Naive B cell (primary cell): ENCODE data around the gene ITGB4. TPM values are rescaled to one million over a fixed set of nuclear protein-coding genes. Genes with fewer than 3 reads are reported as not detected.

Experiments
- ATAC-seq, 2 donors: fragments of 150-1000 bp; cut with Tn5 transposase; 2 replicates each; pipeline ENCODE4 v1.10.0; 2021; ENCODE audit warnings: low read depth in 2 of 2, mild to moderate bottlenecking in 2 of 2, moderate library complexity in 2 of 2
- DNase-seq: peaks from one replicate; pipeline ENCODE4 v3.0.0; 2022
- H3K27ac Mint-ChIP-seq, 6 donors: one replicate each; pipeline ENCODE4 v1.8.0; 2020 to 2022; ENCODE audit warnings: mild to moderate bottlenecking in 6 of 6, mixed read lengths in 6 of 6, moderate library complexity in 5 of 6, inconsistent platforms in 2 of 6
- H3K27me3 Mint-ChIP-seq, 3 donors: one replicate each; pipeline ENCODE4 v1.8.0; 2021 to 2022; ENCODE audit warnings: mixed read lengths in 3 of 3, mild to moderate bottlenecking in 1 of 3
- H3K36me3 Mint-ChIP-seq, 2 donors: one replicate each; pipeline ENCODE4 v1.8.0; 2020 to 2022; ENCODE audit warnings: mixed read lengths in 2 of 2, inconsistent platforms in 1 of 2, mild to moderate bottlenecking in 1 of 2
- H3K4me1 Mint-ChIP-seq, 3 donors: one replicate each; pipeline ENCODE4 v1.8.0; 2020 to 2022; ENCODE audit warnings: mixed read lengths in 3 of 3, inconsistent platforms in 1 of 3, mild to moderate bottlenecking in 1 of 3, moderate library complexity in 1 of 3
- H3K4me3 Mint-ChIP-seq, 8 donors: one replicate each; pipeline ENCODE4 v1.8.0; 2020 to 2022; ENCODE audit warnings: mild to moderate bottlenecking in 8 of 8, mixed read lengths in 8 of 8, moderate library complexity in 8 of 8, inconsistent platforms in 2 of 8
- H3K9me3 Mint-ChIP-seq, 7 donors: one replicate each; pipeline ENCODE4 v1.8.0; 2020 to 2022; ENCODE audit warnings: mixed read lengths in 7 of 7, mild to moderate bottlenecking in 5 of 7, inconsistent platforms in 2 of 7, moderate library complexity in 1 of 7
- polyA plus RNA-seq, 6 donors: library from polyadenylated mRNA; unstranded; fragments of 300-500 nt; fragmentation: Illumina TruSeq; gene quantifications; one replicate each; pipeline ENCODE4 v1.2.3, GENCODE V29; 2021; ENCODE audit warnings: low read depth in 6 of 6

Gene ITGB4
- polyA plus RNA-seq, 6 donors from 2014 or later, result 0.67 to 1.6 (median 1.1) TPM; not detected in 2

- no peaks in the 10 kb centered on the region for H3K9me3 Mint-ChIP-seq
- DNase-seq (no peak), ATAC-seq (no peak)
- H3K36me3 Mint-ChIP-seq, result peaks cover 6 to 8% of the 10 kb centered on the region in 2 donors
- no peaks in the 10 kb centered on the region for H3K27me3 Mint-ChIP-seq
- peak overlapping the region in 3 of 8 donors; percentile 21 to 39 (median 30) for H3K4me3 Mint-ChIP-seq
- peaks cover 40 to 60% (median 52%) of the 10 kb centered on the region in 3 donors for H3K4me1 Mint-ChIP-seq
- peak overlapping the region; percentile 26 to 97 (median 92) for H3K27ac Mint-ChIP-seq
These were observed 29.9 kb upstream of the ITGB4 start for GRCh38 chr17:75691371-75691791.

- peak overlapping the region in 3 of 8 donors; percentile 15 to 39 (median 33) for H3K4me3 Mint-ChIP-seq
- peaks cover 6 to 8% of the 10 kb centered on the region in 2 donors for H3K36me3 Mint-ChIP-seq
- peak overlapping the region in 5 of 6 donors; percentile 26 to 97 (median 90) for H3K27ac Mint-ChIP-seq
- H3K9me3 Mint-ChIP-seq, result no peaks in the 10 kb centered on the region
- H3K27me3 Mint-ChIP-seq, result no peaks in the 10 kb centered on the region
- H3K4me1 Mint-ChIP-seq, result peaks cover 39 to 55% (median 46%) of the 10 kb centered on the region in 3 donors
- DNase-seq (no peak), ATAC-seq (no peak)
These were observed 29.2 kb upstream of the ITGB4 start for GRCh38 chr17:75691801-75692626.

GRCh38 chr17:75692976-75693375 is 28.3 kb upstream of the ITGB4 start:
- H3K4me3 Mint-ChIP-seq, result no peak overlapping the region
- H3K27ac Mint-ChIP-seq, result peak overlapping the region in 1 of 6 donors; percentile 93
- peaks cover 39 to 47% (median 45%) of the 10 kb centered on the region in 3 donors for H3K4me1 Mint-ChIP-seq
- ATAC-seq (no peak), DNase-seq (no peak)
- H3K36me3 Mint-ChIP-seq, result peaks cover 8 to 11% of the 10 kb centered on the region in 2 donors
- H3K9me3 Mint-ChIP-seq, result no peaks in the 10 kb centered on the region
- no peaks in the 10 kb centered on the region for H3K27me3 Mint-ChIP-seq

- no peak for DNase-seq
- Mint-ChIP-seq H3K4me3 (peak overlapping the region in 2 of 8 donors; percentile 41 to 63), H3K27me3 (no peaks in the 10 kb centered on the region), H3K27ac (peak overlapping the region in 1 of 6 donors; percentile 90), H3K4me1 (peaks cover 31 to 40% (median 38%) of the 10 kb centered on the region in 3 donors), H3K9me3 (no peaks in the 10 kb centered on the region), H3K36me3 (peaks cover 8 to 13% of the 10 kb centered on the region in 2 donors)
- ATAC-seq, result no peak
These were observed 27.5 kb upstream of the ITGB4 start for GRCh38 chr17:75693500-75694481.

GRCh38 chr17:75694536-75694935 is 26.7 kb upstream of the ITGB4 start:
- Mint-ChIP-seq H3K4me1 (peaks cover 26 to 35% (median 34%) of the 10 kb centered on the region in 3 donors), H3K4me3 (no peak overlapping the region), H3K9me3 (no peaks in the 10 kb centered on the region), H3K27ac (no peak overlapping the region), H3K36me3 (peaks cover 8 to 18% of the 10 kb centered on the region in 2 donors), H3K27me3 (no peaks in the 10 kb centered on the region)
- ATAC-seq (no peak), DNase-seq (no peak)

GRCh38 chr17:75695141-75695829 is 26.0 kb upstream of the ITGB4 start:
- ATAC-seq, result no peak
- H3K9me3 Mint-ChIP-seq, result no peaks in the 10 kb centered on the region
- H3K27me3 Mint-ChIP-seq, result no peaks in the 10 kb centered on the region
- H3K27ac Mint-ChIP-seq, result peak overlapping the region in 1 of 6 donors; percentile 60
- peaks cover 23 to 30% (median 29%) of the 10 kb centered on the region in 3 donors for H3K4me1 Mint-ChIP-seq
- H3K4me3 Mint-ChIP-seq, result no peak overlapping the region
- H3K36me3 Mint-ChIP-seq, result peaks cover 8 to 22% of the 10 kb centered on the region in 2 donors
- no peak for DNase-seq

GRCh38 chr17:75695830-75696271 is 25.4 kb upstream of the ITGB4 start:
- H3K4me3 Mint-ChIP-seq, result no peak overlapping the region
- no peaks in the 10 kb centered on the region for H3K27me3 Mint-ChIP-seq
- ATAC-seq (no peak), DNase-seq (no peak)
- H3K4me1 Mint-ChIP-seq, result peaks cover 23 to 24% (median 24%) of the 10 kb centered on the region in 3 donors
- H3K9me3 Mint-ChIP-seq, result no peaks in the 10 kb centered on the region
- H3K36me3 Mint-ChIP-seq, result peaks cover 8 to 22% of the 10 kb centered on the region in 2 donors
- no peak overlapping the region for H3K27ac Mint-ChIP-seq

- DNase-seq, result no peak
- no peak for ATAC-seq
- H3K27me3 Mint-ChIP-seq, result no peaks in the 10 kb centered on the region
- no peak overlapping the region for H3K4me3 Mint-ChIP-seq
- no peaks in the 10 kb centered on the region for H3K9me3 Mint-ChIP-seq
- peaks cover 11 to 33% of the 10 kb centered on the region in 2 donors for H3K36me3 Mint-ChIP-seq
- peaks cover 8 to 12% (median 12%) of the 10 kb centered on the region in 3 donors for H3K4me1 Mint-ChIP-seq
- H3K27ac Mint-ChIP-seq, result no peak overlapping the region
These were observed 23.5 kb upstream of the ITGB4 start for GRCh38 chr17:75697651-75698291.

GRCh38 chr17:75698659-75699058 is 22.6 kb upstream of the ITGB4 start:
- H3K9me3 Mint-ChIP-seq, result no peaks in the 10 kb centered on the region
- ATAC-seq, result no peak
- peaks cover 8 to 12% (median 12%) of the 10 kb centered on the region in 3 donors for H3K4me1 Mint-ChIP-seq
- no peak overlapping the region for H3K4me3 Mint-ChIP-seq
- H3K36me3 Mint-ChIP-seq, result peaks cover 12 to 34% of the 10 kb centered on the region in 2 donors
- H3K27ac Mint-ChIP-seq, result no peak overlapping the region
- H3K27me3 Mint-ChIP-seq, result no peaks in the 10 kb centered on the region
- DNase-seq, result no peak

- Mint-ChIP-seq H3K27ac (no peak overlapping the region), H3K27me3 (no peaks in the 10 kb centered on the region), H3K9me3 (no peaks in the 10 kb centered on the region), H3K4me3 (no peak overlapping the region), H3K36me3 (peaks cover 12 to 33% of the 10 kb centered on the region in 2 donors), H3K4me1 (peaks cover 5 to 12% (median 9%) of the 10 kb centered on the region in 3 donors)
- DNase-seq, result no peak
- ATAC-seq, result no peak
These were observed 20.0 kb upstream of the ITGB4 start for GRCh38 chr17:75701288-75701687.

GRCh38 chr17:75703191-75703590 is 18.1 kb upstream of the ITGB4 start:
- Mint-ChIP-seq H3K4me1 (peaks cover 3 to 11% (median 6%) of the 10 kb centered on the region in 3 donors), H3K36me3 (peaks cover 18 to 36% of the 10 kb centered on the region in 2 donors)

GRCh38 chr17:75703591-75703990 is 17.7 kb upstream of the ITGB4 start:
- peaks cover 3 to 11% (median 6%) of the 10 kb centered on the region in 3 donors for H3K4me1 Mint-ChIP-seq
- H3K27me3 Mint-ChIP-seq, result no peaks in the 10 kb centered on the region
- peaks cover 18 to 35% of the 10 kb centered on the region in 2 donors for H3K36me3 Mint-ChIP-seq
- no peak for DNase-seq
- H3K27ac Mint-ChIP-seq, result peak overlapping the region in 1 of 6 donors; percentile 87
- ATAC-seq, result no peak
- H3K9me3 Mint-ChIP-seq, result no peaks in the 10 kb centered on the region
- H3K4me3 Mint-ChIP-seq, result no peak overlapping the region

More at GRCh38 chr17:75703191-75703590, 18.1 kb upstream of the ITGB4 start:
- no peak for DNase-seq
- Mint-ChIP-seq H3K9me3 (no peaks in the 10 kb centered on the region), H3K4me3 (no peak overlapping the region), H3K27me3 (no peaks in the 10 kb centered on the region), H3K27ac (no peak overlapping the region)
- no peak for ATAC-seq
